Activated CD4-positive, alpha-beta T cell treated with anti-CD3 and anti-CD28 coated beads for 48 hours (primary cell): ENCODE data around the gene CSMD2.
"Not testable (repeated sequence)": the region's sequence is repeated elsewhere in the genome, so short reads cannot be mapped to it uniquely, and the experiment has no call there.

Source experiments
- DNase-seq: peaks from one replicate; pipeline ENCODE4 v3.0.0-alpha.2; 2020

Gene CSMD2

GRCh38 chr1:33515607-33516006 lies 649.4 kb downstream of the CSMD2 start:
- DNase-seq = no peak

- no peak for DNase-seq
These were observed 649.9 kb downstream of the CSMD2 start for GRCh38 chr1:33515112-33515511.

DNA sequence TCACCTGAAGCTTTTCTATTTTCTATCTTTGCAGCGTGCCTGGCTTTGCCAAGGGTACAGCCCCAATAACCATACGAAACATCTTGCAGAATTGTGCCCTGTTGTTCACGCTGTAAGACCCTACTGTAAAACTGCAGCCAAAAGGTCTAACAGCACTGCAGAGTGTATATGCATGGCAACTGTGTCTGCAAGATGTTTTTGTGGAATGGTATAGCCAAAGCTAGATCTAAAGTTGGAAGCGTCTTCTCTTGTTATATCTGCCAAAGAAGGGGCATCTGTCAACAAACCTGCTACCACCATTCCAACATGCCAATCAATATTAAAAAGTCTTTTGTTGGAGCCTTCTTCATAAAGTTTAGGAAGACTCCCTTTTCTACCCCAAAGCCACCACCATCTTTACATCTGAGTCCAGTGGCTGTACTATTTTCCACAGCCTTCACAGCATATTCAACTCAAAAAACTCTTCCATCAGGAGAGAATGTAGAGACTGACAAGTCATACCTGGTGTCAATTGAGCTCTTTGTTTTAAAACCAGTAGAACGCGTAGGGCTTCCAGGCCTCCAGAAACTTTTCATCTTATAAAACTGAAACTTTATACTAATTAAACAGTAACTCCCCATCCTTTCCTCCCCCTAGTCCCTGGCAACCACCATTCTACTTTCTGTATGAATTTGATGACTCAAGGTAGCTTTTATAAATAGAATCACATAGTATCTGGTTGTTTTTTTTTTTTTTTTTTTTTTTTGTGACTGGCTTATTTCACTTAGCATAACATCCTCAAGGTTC lies 652.6 kb downstream of the CSMD2 start:
- peak; percentile 8 for DNase-seq

DNA sequence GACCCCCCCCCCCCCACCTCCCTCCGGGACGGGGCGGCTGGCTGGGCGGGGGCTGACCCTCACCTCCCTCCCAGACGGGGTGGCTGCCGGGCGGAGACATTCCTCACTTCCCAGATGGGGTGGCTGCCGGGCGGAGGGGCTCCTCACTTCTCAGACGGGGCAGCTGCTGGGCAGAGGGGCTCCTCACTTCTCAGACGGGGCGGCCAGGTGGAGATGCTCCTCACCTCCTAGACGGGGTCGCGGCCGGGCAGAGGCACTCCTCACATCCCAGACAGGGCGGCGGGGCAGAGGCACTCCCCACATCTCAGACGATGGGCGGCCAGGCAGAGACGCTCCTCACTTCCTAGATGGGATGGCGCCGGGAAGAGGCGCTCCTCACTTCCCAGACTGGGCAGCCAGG lies 655.8 kb downstream of the CSMD2 start:
- not testable (repeated sequence) for DNase-seq

DNA sequence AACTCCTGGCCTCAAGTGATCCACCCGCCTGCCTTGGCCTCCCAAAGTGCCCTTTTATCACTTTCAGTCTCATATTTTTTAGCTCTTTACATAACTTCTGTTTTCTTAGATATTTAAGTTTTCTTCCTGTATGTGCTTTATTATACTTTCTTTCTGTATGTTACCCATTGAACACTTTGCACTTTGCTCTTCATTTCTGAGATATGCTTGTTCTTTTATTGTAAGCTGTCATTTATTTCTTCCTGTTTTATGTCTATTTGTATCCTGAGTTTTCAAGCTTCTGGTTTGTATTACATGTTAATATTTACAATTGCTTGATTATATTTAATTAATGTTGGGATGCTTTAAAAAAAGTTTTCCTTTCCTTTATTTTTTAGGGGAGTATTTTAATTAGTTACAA lies 656.9 kb downstream of the CSMD2 start:
- no peak for DNase-seq

DNA sequence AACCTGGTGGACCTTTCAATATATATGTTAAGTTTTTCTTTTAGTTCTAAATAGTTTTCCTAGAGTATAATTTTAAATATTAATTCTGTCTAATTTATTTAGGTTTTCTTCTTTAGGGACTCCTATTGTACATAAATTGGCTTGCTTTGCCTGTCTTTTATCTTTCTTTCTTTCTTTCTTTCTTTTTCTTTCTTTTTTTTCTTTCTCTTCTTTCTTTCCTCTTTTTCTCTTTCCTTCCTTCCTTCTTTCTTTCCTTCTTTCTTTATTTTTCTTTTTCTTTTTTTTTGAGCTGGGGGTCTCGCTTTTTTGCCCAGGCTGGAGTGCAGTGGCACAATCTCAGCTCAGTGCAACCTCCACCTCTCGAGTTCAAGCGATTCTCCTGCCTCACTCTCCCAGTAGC lies 657.4 kb downstream of the CSMD2 start:
- no peak for DNase-seq

- no peak for DNase-seq
These were observed 661.5 kb downstream of the CSMD2 start for GRCh38 chr1:33503506-33503905.

DNA sequence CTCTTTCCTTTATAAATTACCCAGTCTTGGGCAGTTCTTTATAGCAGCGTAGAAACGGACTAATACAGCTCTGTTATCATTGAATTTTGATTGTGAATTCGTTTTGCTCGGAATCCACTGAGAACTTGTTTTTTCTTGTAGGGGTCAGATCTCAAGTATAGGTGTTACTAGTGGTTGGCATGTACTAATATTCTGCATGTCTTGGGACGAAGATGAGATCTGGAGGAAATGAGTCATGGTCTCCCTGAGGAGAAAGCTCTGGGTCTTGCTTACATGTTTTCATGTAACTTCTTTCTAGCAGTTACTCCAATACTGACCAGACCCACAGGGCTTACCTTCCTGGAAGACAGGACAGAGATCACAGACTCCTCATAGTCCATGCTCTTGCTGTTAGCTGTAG lies 662.3 kb downstream of the CSMD2 start:
- no peak for DNase-seq

DNA sequence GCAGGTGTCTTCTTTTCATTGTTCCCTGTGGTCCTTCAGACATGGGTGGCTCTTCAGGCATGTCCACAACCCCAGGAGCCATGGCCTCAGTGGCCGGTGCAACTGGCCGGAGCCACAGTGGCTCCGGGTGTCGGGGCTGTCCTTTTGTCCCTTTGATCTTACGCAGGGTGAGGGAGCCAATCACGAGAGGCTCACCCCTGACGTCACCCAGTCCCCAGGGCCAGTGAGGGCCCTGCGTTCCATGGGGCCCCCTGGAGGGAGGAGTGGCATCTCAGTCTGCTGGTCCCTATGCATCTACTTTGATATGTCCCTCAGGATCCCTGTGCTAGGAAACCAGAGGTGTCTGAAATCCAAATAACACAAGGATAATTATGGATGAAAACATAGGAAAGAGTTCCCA lies 663.3 kb downstream of the CSMD2 start:
- no peak for DNase-seq

DNA sequence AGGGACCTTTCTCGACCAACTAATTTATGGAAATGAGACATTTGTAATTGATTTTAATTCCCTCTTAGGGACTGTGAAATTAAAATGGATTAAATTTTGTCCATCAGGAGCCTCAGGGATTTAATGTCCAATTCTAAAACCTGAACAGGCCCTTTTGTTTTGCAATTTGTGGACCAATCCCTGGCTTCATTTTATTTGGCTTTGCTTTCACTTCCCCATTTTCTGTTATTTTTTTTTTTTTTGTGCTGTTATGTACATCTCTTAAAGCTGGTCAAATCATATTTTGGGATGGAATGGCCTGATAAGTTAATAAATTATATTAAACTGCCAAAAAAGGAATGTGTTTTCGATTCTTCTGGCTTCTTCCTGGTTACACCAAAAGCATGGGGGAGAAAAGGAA lies 663.7 kb downstream of the CSMD2 start:
- DNase-seq = no peak

DNA sequence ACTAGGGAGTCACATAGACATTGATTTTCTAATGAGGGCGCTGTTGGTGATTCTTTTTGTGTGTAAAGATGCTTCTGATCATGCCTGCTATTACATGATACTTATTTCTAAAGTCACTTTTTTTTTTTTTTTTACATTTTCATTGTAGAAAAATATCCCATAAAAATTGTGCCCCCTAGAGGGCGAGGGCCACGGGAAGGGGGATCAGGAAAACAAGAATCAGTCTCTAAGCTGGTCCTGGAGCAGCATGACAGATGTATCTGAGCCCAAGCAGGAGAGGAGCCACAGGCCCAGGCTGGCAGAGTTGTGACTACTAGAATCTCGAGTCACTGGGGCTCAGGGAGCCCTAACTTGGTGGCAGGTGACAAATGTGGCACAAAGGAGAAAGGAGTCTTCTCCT lies 664.5 kb downstream of the CSMD2 start:
- no peak for DNase-seq

- no peak for DNase-seq
These were observed 667.6 kb downstream of the CSMD2 start for GRCh38 chr1:33497410-33497809.

- no peak for DNase-seq
These were observed 670.1 kb downstream of the CSMD2 start for GRCh38 chr1:33494929-33495328.

- no peak for DNase-seq
These were observed 676.4 kb downstream of the CSMD2 start for GRCh38 chr1:33488624-33489023.

DNA sequence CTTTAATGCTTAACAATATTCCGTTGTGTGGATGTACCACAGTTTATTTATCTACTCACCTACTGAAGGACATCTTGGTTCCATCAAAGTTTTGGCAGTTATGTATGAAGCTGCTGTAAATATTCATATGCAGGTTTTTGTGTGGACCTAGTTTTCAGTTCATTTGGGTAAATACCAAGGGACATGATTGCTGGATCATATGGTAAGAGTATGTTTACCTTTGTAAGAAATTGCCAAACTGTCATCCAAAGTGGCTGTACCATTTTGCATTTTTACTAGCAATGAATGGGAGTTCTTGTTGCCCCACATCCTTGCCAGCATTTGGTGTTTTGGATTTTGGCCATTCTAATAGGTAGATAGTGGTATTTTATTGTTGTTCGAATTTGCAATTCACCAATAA lies 682.6 kb downstream of the CSMD2 start:
- DNase-seq = no peak

DNA sequence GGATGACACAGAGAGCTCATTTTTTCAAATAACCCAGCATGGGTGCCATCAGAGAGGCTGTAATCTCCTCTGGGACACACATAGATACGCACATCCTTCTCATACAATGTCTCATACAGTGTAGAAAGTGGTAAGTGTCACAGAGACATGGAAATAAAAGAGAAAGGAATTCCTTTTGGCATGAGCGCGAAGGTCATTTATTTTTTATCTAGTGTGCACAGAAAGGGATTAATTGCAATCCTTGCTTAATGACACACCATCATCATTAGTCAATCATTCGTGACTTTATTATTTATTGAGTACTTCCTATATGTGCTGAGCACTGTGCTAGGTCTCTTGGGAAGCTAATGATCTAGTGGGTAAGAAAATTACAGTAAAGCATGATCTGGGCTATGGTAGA lies 687.6 kb downstream of the CSMD2 start:
- no peak for DNase-seq

DNA sequence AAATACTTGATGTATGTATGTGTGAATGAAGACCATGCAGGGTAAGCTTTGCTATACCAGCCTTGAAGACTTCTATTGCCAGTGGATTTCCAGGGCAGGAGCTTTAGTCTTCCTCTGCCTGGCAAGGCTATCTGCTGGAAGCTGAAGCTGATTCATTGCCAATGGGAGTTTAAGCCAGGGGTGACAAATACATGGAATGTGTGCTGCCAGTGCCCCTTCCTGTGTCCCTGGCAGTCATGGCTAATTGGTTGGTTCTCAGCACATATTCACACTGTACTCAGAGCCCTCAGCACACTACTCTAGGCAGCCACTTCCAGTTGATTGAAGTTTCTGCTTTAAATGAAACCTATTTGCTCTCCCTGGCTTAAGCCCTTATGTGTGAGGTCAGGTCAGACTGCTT lies 691.1 kb downstream of the CSMD2 start:
- DNase-seq = no peak

DNA sequence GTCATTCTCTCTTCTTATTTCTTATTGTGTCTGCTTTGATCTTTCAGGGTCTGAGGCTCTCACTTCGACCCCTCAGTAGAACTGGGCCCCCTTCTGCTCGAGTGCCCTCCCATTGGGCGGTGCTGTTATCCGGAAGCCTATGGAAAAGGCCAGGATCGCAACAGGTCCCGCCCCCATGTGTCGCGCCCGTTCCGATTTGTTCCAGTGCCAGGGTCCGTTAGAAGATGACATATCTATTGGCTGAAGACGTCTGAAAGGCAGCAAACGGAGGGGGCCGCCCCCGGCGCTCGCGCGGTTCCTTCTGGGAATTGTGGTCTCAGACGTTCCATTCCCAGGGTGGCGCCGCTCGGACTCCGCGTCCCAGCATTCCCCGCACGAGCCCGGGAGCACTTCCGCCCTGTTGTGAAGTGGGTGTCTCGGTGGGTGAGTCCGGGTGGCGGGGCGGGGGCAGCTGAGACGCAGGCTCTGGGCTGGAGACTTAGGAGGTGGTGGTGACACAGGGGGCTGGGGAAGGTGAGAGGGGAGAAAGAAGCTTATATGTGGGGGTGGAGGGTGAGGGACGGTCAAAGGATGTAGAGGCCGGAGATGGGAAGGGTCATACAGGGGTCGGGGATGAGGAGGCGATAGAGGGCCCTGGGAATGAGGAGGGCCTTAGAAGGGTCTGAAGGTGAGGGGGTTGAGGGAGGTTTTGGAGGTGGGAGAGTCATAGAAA lies 692.6 kb downstream of the CSMD2 start, which contains the start of gene ZSCAN20:
TSS of gene ZSCAN20 (plus strand) at position 377 of the 712 bp plus-strand sequence. CDS start 6,644 bp downstream, outside the sequence.
- peak; percentile 94 for DNase-seq

GRCh38 chr1:33471416-33471815 lies 693.6 kb downstream of the CSMD2 start:
- DNase-seq = no peak

GRCh38 chr1:33470495-33471012 lies 694.5 kb downstream of the CSMD2 start:
- peak; percentile 75 for DNase-seq

DNA sequence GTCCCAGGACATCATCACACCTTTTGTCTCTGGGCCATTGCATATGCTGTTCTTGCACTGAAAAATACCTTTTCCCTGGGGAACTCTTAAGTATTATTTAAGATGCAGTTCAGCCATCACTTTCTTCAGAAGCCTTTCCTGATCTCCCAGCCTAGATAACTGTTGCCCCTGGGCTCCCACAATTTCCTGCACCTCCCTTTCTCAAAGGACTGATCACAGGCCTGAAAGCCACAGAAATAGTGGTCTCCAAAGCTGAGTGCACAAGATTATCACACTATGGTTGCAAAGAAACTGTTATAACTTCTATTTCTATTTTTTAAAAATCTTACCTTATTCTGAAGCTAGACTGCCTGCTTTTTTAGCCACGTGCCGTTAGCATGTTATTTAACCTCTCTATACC lies 695.3 kb downstream of the CSMD2 start:
- DNase-seq = no peak

GRCh38 chr1:33468967-33469366 lies 696.1 kb downstream of the CSMD2 start:
- DNase-seq = no peak

DNA sequence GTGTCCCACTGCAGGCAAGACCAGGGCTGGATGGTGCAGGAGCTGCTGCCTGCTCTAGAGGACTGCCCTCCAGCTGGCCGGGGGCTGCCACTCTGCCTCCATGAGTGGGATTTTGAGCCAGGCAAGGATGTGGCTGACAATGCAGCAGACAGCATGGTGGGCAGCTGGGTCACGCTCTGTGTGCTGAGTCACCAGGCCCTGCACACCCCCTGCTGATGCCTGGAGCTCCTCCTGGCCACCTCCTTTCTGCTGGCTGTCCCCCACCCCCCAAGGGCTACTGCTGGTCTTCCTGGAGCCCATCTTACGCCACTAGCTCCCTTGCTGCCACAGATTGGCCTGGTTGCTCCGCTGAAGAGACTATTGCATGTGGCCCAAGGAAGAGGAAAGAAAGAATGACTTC lies 696.5 kb downstream of the CSMD2 start:
- DNase-seq = no peak

DNA sequence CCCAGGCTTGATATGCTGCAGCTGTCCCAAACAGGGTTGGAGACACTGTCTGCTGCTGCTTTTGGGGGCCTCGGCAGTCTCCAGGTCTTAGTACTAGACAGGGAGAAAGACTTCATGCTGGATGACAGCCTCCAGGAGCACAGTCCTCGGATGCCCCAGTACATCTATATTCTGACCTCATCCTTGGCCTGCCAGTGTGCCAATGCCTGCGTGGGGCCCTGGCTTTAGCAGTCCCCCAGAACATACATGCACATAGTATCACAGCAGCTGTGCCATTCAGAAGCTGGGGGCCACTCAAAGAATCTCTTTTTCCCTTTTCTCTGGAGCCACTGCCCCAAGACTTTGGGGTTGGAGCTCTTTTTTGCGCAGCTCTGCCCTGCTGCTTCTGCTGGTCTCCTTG lies 697.0 kb downstream of the CSMD2 start:
- DNase-seq = no peak
